ENCODE results near the gene NFE2L1.
A peak's percentile ranks its signal among the peaks of the same experiment; 100 is the strongest.

Gene NFE2L1

GRCh38 chr17:48093341-48094045 is 45.3 kb downstream of the NFE2L1 start:
- no peaks in the 10 kb centered on the region for H3K9me3 ChIP-seq (replicated peaks; ENCODE audit: insufficient read depth, low read length)
- H3K27me3 ChIP-seq (replicated peaks; ENCODE audit: insufficient read depth, low read length): no peaks in the 10 kb centered on the region
- H3K79me2 ChIP-seq (ENCODE audit: low read length): peaks cover 95% of the 10 kb centered on the region
- peaks cover 10% of the 10 kb centered on the region; the same call in 1 of the 2 replicates for H3K4me1 ChIP-seq (ENCODE audit: low read length)
- H2AFZ ChIP-seq (ENCODE audit: low read length): no peak overlapping the region
- no peaks in the 10 kb centered on the region for H3K9me2 ChIP-seq (replicated peaks; ENCODE audit: insufficient read depth, low read length)
- no peak overlapping the region for H3K4me2 ChIP-seq (ENCODE audit: low read depth, low read length)
- H3K4me3 ChIP-seq (ENCODE audit: low read length): no peak overlapping the region
- H3F3A ChIP-seq (ENCODE audit: insufficient read depth, low read length): no peaks in the 10 kb centered on the region
- no peak for TF ChIP-seq EZH2 (optimal IDR thresholded peaks at IDR 0.05; ENCODE audit: low read depth, low read length)
- no peak for TF ChIP-seq CTCF (IDR thresholded peaks at IDR 0.05; ENCODE audit: low read length)
- TF ChIP-seq EZH2phosphoT487 (IDR thresholded peaks at IDR 0.05; ENCODE audit: low read length): no peak
- no peaks in the 10 kb centered on the region for H3K36me3 ChIP-seq (replicated peaks; ENCODE audit: insufficient read depth, low read length)
- no peaks in the 10 kb centered on the region for H4K20me1 ChIP-seq (ENCODE audit: insufficient read depth, low read length)
- H3K27ac ChIP-seq (ENCODE audit: low read length): no peak overlapping the region
- no peak for DNase-seq
- H3K9ac ChIP-seq (ENCODE audit: low read length): no peak overlapping the region

GRCh38 chr17:48095611-48096010 is 47.5 kb downstream of the NFE2L1 start:
- H4K20me1 ChIP-seq (ENCODE audit: insufficient read depth, low read length): no peaks in the 10 kb centered on the region

GRCh38 chr17:48100160-48100559 is 52.0 kb downstream of the NFE2L1 start:
- Histone ChIP-seq H3K27me3 (replicated peaks; ENCODE audit: insufficient read depth, low read length) (no peaks in the 10 kb centered on the region), H3K36me3 (replicated peaks; ENCODE audit: insufficient read depth, low read length) (no peaks in the 10 kb centered on the region), H3K4me3 (ENCODE audit: low read length) (peak overlapping the region; percentile 96), H3K9me3 (replicated peaks; ENCODE audit: insufficient read depth, low read length) (no peaks in the 10 kb centered on the region), H3K4me1 (ENCODE audit: low read length) (peaks cover 17% of the 10 kb centered on the region), H3F3A (ENCODE audit: insufficient read depth, low read length) (peaks cover 26% of the 10 kb centered on the region), H3K9ac (ENCODE audit: low read length) (peak overlapping the region; percentile 66; the same call in 1 of the 2 replicates), H2AFZ (ENCODE audit: low read length) (peak overlapping the region; percentile 94), H3K4me2 (ENCODE audit: low read depth, low read length) (peak overlapping the region; percentile 96), H3K27ac (ENCODE audit: low read length) (no peak overlapping the region), H3K9me2 (replicated peaks; ENCODE audit: insufficient read depth, low read length) (no peaks in the 10 kb centered on the region), H4K20me1 (ENCODE audit: insufficient read depth, low read length) (no peaks in the 10 kb centered on the region), H3K79me2 (ENCODE audit: low read length) (peaks cover 60% of the 10 kb centered on the region)
- TF ChIP-seq EZH2phosphoT487 (IDR thresholded peaks at IDR 0.05; ENCODE audit: low read length): no peak
- no peak for TF ChIP-seq EZH2 (optimal IDR thresholded peaks at IDR 0.05; ENCODE audit: low read depth, low read length)
- TF ChIP-seq CTCF (IDR thresholded peaks at IDR 0.05; ENCODE audit: low read length): no peak
- no peak for DNase-seq

More at GRCh38 chr17:48095611-48096010, 47.5 kb downstream of the NFE2L1 start:
- Histone ChIP-seq H3K27ac (ENCODE audit: low read length) (no peak overlapping the region), H3K9me2 (replicated peaks; ENCODE audit: insufficient read depth, low read length) (no peaks in the 10 kb centered on the region), H3K27me3 (replicated peaks; ENCODE audit: insufficient read depth, low read length) (no peaks in the 10 kb centered on the region), H3K4me2 (ENCODE audit: low read depth, low read length) (no peak overlapping the region), H3K4me3 (ENCODE audit: low read length) (no peak overlapping the region), H3K9ac (ENCODE audit: low read length) (no peak overlapping the region), H3K9me3 (replicated peaks; ENCODE audit: insufficient read depth, low read length) (no peaks in the 10 kb centered on the region), H3K4me1 (ENCODE audit: low read length) (peaks cover 16% of the 10 kb centered on the region; the same call in 1 of the 2 replicates), H2AFZ (ENCODE audit: low read length) (no peak overlapping the region), H3F3A (ENCODE audit: insufficient read depth, low read length) (peaks cover 4% of the 10 kb centered on the region; the same call in 1 of the 2 replicates), H3K36me3 (replicated peaks; ENCODE audit: insufficient read depth, low read length) (no peaks in the 10 kb centered on the region), H3K79me2 (ENCODE audit: low read length) (peaks cover 97% of the 10 kb centered on the region)
- DNase-seq: no peak
- TF ChIP-seq EZH2 (optimal IDR thresholded peaks at IDR 0.05; ENCODE audit: low read depth, low read length) (no peak), CTCF (IDR thresholded peaks at IDR 0.05; ENCODE audit: low read length) (no peak), EZH2phosphoT487 (IDR thresholded peaks at IDR 0.05; ENCODE audit: low read length) (no peak)
